NOMO-1 (cell line): ENCODE measurements around the gene NPSR1.
"Not testable (repeated sequence)": the region's sequence is repeated elsewhere in the genome, so short reads cannot be mapped to it uniquely, and the experiment has no call there.

ENCODE experiments used
- DNase-seq, 2 experiments: peaks; one replicate each; lab custom pipeline; 2025; ENCODE audit not compliant: unreplicated experiment in 2 of 2; lab: John Stamatoyannopoulos, UW

NPSR1 gene

DNA sequence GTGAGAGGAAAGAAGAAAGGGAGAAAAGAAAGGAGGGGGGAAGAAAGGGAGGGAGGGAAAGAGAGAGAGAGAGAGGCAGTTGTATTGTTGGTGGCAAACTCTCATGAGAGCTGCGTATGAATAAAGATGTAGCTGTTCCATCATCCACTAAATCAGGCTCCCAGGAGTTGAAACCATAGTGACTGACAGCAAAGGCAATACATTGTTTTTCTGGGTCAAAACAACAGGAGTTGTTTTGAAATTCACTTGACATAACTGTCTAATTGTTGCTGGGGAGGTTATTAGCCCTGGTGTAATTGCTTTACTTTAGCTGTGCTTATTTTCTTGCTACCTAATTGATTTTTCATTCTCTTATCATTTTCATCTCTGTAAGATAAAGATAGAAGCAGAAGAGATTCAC is 173.4 kb downstream of the NPSR1 start:
- no peak for DNase-seq

GRCh38 chr7:34832020-34832419 is 174.0 kb downstream of the NPSR1 start:
- no peak for DNase-seq

GRCh38 chr7:34835901-34836600 is 178.0 kb downstream of the NPSR1 start:
- no peak for DNase-seq

GRCh38 chr7:34837316-34837715 is 179.3 kb downstream of the NPSR1 start:
- DNase-seq, result no peak

GRCh38 chr7:34837801-34838201 is 179.8 kb downstream of the NPSR1 start:
- no peak for DNase-seq

DNA sequence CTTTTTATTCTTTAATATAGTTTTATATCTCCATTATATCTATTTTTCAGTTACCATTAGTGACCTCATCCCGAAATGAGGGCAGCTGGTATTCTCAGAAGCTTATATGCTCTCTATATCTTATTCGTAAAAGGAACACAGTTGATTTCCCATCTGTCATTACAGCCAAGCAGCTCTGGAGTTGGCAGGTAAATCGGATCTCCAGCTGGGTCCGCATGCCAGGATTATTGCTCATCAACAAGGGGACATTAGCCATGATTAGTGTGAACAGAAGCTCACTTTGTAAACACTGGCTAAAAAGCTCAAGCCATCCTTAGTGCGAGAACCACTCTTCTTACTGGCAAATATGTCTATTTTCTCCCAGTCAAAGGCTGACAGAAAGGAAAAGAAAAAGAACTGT is 180.3 kb downstream of the NPSR1 start:
- no peak for DNase-seq

DNA sequence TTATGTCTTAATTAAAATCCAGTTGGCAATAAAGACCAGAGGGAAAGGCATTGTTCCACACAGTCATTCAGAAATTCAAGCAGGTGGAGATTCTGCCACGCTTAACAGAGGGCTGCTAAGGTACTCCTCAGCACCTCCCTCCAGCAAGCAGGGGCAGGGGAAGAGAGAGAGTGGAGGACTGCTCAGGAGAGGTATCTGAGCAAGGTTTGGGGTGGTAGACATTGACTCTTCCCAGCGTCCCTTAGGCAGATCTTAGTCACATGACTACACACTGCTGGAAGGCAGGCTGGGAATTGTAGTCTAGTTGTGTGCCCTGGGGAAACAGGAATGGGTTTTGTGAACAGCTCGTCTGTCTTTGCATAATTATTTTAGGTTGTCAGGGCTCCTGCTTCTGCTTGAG is 181.6 kb downstream of the NPSR1 start:
- no peak for DNase-seq

GRCh38 chr7:34840176-34840785 is 182.3 kb downstream of the NPSR1 start:
- DNase-seq, result no peak

DNA sequence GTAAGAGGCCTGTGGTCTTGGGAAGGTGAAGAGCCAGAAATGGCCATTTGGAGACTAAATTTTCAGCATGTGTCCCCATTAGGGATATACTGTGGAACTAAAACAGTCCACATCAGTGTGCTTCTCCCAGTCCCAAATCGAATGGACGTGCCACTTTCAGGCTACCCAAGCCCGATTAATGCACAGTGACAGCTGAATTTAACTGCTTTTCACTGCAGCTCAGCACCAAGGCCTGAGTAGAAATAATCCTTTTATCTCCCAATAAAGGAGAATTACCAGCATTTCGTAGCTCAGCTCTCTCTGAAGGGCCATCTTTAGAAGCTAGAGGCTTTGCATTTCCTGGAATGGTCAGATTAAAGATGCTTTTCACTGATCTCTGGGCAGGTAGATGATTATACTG is 183.3 kb downstream of the NPSR1 start:
- no peak for DNase-seq

DNA sequence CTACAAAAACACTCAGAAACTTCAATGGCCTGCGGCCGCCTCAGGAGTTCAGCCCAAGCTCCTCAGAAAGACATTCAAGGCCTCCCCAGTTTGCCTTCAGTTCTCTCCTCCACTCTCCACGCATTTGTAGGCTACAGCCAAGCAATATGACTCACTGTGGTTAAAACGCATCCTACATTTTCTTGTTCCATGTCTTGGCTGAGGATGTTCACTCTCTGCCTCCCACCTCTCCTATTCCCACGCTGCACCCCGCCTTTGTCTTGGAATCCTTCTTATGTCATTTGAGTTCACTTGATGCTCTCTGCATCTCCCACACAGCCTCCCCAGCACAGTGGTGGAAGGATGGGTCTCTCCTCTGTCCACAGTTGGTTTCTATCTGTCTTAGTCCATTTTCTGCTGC is 184.8 kb downstream of the NPSR1 start:
- no peak for DNase-seq

- DNase-seq, result no peak
These were observed 186.4 kb downstream of the NPSR1 start for GRCh38 chr7:34844406-34844805.

GRCh38 chr7:34844936-34845665 is 187.1 kb downstream of the NPSR1 start:
- no peak for DNase-seq

- DNase-seq, result no peak
These were observed 187.8 kb downstream of the NPSR1 start for GRCh38 chr7:34845666-34846361.

- DNase-seq, result no peak
These were observed 189.0 kb downstream of the NPSR1 start for GRCh38 chr7:34846976-34847375.

DNA sequence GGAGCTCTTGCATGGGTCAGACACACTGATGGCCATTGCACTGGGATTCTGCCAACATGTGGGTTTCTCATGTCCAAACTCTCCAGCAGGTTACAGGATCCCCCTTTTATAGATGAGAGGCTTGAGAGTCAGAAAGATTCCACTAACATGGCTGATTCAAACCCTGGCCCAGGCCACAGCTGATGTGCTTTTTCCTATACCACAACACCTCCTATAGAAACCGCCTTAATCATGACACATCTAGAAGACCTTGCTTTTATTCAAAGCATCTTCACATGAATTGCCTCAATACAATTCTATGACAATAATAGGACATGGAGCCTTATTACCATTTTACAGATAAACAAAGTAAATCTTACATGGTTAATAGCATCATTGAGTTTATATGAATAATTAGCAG is 190.7 kb downstream of the NPSR1 start:
- DNase-seq, result no peak

DNA sequence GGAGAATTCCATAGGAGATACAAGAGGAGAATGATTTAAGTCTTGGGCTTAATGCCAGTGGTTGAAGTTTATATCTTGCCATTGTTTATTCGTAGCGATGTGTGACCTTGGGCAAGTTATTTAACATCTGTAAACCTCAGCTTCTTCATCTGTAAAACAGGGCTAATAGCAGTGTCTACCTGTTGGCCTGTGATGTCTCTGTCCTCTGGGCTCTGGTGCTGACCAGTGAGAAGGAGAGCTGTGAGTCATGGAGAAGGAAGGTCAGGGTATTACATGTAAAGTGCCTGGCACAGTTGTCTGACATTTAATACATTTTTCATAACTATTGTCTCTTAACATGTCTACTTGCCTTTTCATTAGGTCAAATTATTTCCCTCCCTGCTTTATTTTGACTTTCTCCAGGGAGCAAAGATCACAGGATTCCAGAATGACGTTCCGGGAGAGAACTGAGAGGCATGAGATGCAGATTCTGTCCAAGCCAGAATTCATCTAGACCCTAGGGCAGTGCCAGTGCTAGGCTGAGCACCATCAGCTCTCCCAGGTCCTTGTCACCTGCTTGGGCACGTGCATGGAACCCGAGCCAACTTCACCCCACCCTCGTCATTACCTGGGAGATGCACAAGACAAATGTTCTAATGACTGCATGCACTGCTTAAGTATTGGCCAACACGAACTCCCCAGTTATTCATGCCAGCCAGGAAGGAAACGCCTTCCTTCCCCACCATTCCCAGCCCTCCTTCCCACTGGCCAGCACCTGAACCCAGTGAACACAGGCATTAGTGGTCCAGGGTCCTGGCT is 191.3 kb downstream of the NPSR1 start:
- no peak for DNase-seq

DNA sequence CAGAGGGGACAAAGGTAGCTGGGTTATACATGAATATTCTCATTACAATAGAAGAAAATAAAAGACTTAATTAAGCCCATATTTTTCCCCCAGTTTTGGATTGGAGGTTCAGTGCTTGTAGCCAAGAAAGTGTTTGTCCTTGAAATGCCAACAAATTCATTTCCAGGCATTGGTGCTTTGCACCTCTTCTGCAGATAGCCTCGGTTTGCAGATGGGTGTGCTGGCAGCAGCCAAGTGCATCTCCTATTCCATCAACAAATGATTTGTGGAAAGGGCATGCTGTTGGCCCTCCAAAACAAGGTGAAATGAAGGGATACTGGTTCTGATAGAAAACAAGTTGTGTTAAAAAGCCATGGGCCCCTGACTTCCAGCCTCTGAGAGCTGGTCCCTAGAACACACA is 192.0 kb downstream of the NPSR1 start:
- no peak for DNase-seq

DNA sequence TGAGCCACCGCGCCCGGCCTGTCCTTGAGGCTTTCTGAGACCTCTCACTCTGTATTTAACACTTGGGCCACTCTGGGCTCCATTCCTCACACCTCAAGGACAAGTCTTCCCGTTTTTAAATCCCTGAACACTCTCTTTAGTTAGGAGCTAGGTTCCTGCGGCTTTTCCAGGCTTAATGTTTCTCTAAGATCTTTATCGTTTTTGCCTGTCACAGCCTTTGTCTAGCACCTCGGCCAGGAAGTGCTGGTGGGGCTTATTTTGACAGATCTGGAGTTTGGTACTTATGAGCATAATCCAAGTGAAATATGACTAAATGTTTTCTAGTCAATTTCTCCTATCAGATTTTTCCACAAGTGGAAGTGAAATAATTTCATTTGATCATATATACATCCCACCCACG is 192.7 kb downstream of the NPSR1 start:
- no peak for DNase-seq

DNA sequence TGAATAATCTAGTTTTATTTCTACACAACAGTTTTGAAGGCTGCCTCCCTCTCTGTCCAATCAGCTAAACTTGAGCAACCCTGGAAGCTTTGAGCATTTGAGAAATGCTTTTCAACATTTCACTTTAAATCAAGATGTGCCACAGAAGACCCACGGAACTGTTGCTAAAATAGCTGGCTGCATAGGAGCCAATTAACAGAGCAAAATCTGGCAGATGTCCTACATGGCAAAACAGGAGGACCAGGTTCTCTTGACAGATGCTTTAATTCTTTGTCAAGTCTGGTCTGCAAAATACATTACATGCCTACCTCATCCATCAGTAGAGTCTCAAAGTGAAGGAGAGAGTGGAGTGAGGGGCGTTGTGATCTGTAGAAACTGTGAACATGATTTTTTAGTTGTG is 193.4 kb downstream of the NPSR1 start:
- no peak for DNase-seq

GRCh38 chr7:34858444-34858843 is 200.4 kb downstream of the NPSR1 start:
- not testable (repeated sequence) for DNase-seq

- not testable (repeated sequence) for DNase-seq
These were observed 201.3 kb downstream of the NPSR1 start for GRCh38 chr7:34859281-34859680.
